ENCODE results near the gene KDM4F. TPM values are rescaled to one million over a fixed set of nuclear protein-coding genes. Genes with fewer than 3 reads are reported as not detected.
A peak's percentile ranks its signal among the peaks of the same experiment; 100 is the strongest.

Gene KDM4F
- total RNA-seq, 1 experiment from 2014 or later, result not detected

GRCh38 chr11:95089620-95090542, 40.7 kb downstream of the KDM4F start, which contains the start of gene ENDOD1:
ENDOD1 (plus strand) TSS chr11:95089846; CDS start chr11:95089928, 82 bp downstream.
- ChIA-PET CTCF (interaction anchor here (4.3 kb wide), 1 partner anchor 22 kb away, joined by 23 read pairs; the partner anchor contains the start of gene SRSF8), RAD21 (ENCODE audit: low non-redundant PET in 1 of 2, low total read pairs in 2 of 2, uncharacterized antibody in 2 of 2, unreplicated experiment in 2 of 2) (interaction anchor here in 1 of 2 experiments (1.4 kb wide), 1 partner anchor 18 kb away, joined by 3 read pairs; no protein-coding TSS in a partner anchor), POLR2A (interaction anchor here (1.0 to 4.9 kb wide), 5 partner anchors 9 to 26 kb away, joined by 3 to 28 read pairs (median 5); partner anchors contain the start of gene SRSF8)
- peak within 1 kb of the TSS; percentile 91 for H3K4me2 ChIP-seq (ENCODE audit: low read length)
- no peaks in the 10 kb centered on the region for H3K36me3 ChIP-seq (ENCODE audit: control insufficient read depth in 1 of 2, insufficient read depth in 2 of 2, low read length in 2 of 2)
- intact Hi-C loops (cut with micrococcal nuclease), result no loop called here
- H3K9me3 ChIP-seq (ENCODE audit: control insufficient read depth in 1 of 2, insufficient read depth in 1 of 2, low read depth in 1 of 2, low read length in 2 of 2), result no peaks in the 10 kb centered on the region
- peaks cover 40 to 54% of the 10 kb centered on the region in 2 experiments for H3K4me1 ChIP-seq (ENCODE audit: control insufficient read depth in 1 of 2, insufficient read depth in 2 of 2, low read length in 2 of 2)
- H3K27me3 ChIP-seq (ENCODE audit: insufficient read depth, low read length), result no peaks in the 10 kb centered on the region
- peak within 1 kb of the TSS; percentile 69 for H3K27ac ChIP-seq (ENCODE audit: low read depth, low read length)
- peak within 1 kb of the TSS; percentile 69 to 82 for H3K4me3 ChIP-seq (replicated peaks in 1 of 2; ENCODE audit: low read depth in 1 of 2, low read length in 2 of 2)
- no TSS peak for BruUV-seq (replicated peaks)
- H3K79me2 ChIP-seq (ENCODE audit: insufficient read depth, low read length), result peaks cover 26% of the 10 kb centered on the region; the same call in 1 of the 2 replicates
- H3K9me2 ChIP-seq (ENCODE audit: insufficient read depth), result no peaks in the 10 kb centered on the region
- H3K9ac ChIP-seq (ENCODE audit: low read length), result peak within 1 kb of the TSS; percentile 80
- H2AFZ ChIP-seq (ENCODE audit: low read depth, low read length, poor library complexity, severe bottlenecking), result peak within 1 kb of the TSS; percentile 47
- peak; percentile 90 for ATAC-seq
- H4K20me1 ChIP-seq (ENCODE audit: insufficient read depth), result no peaks in the 10 kb centered on the region
- no peak for DNase-seq (ENCODE audit: low read depth, low spot score)
- TF ChIP-seq JUND (IDR thresholded peaks at IDR 0.05) (no peak), ATF3 (IDR thresholded peaks at IDR 0.05) (no peak), TCF7L2 (IDR thresholded peaks at IDR 0.05; ENCODE audit: borderline replicate concordance, extremely low read depth, insufficient read depth, insufficient read length) (peak; percentile 8), CEBPB (IDR thresholded peaks at IDR 0.05; ENCODE audit: low read depth) (no peak), RAD21 (IDR thresholded peaks at IDR 0.05; ENCODE audit: low read depth) (no peak), ZFX (IDR thresholded peaks at IDR 0.05) (peak; percentile 60), ELF1 (IDR thresholded peaks at IDR 0.05; ENCODE audit: borderline replicate concordance, low read depth) (no peak), FOSL1 (IDR thresholded peaks at IDR 0.05; ENCODE audit: low read depth) (no peak), ZNF274 (IDR thresholded peaks at IDR 0.05; ENCODE audit: low read depth, low read length) (no peak), POLR2A (IDR thresholded peaks at IDR 0.05; ENCODE audit: borderline replicate concordance, extremely low read depth, insufficient read depth, insufficient read length) (peak; percentile 90), SP1 (IDR thresholded peaks at IDR 0.05; ENCODE audit: low read depth) (no peak), EZH2phosphoT487 (IDR thresholded peaks at IDR 0.05; ENCODE audit: borderline replicate concordance) (no peak), POLR2AphosphoS5 (IDR thresholded peaks at IDR 0.05; ENCODE audit: low read depth, low read length) (peak; percentile 91), YY1 (IDR thresholded peaks at IDR 0.05; ENCODE audit: extremely low read depth, insufficient replicate concordance, low read depth, low read length) (peak; percentile 67), CBX3 (IDR thresholded peaks at IDR 0.05; ENCODE audit: low read depth) (no peak), SIN3A (IDR thresholded peaks at IDR 0.05; ENCODE audit: low read depth) (peak; percentile 70; the same call in 1 of the 2 replicates), EZH2 (IDR thresholded peaks at IDR 0.05) (no peak), SRF (IDR thresholded peaks at IDR 0.05; ENCODE audit: low read depth) (no peak), EGR1 (IDR thresholded peaks at IDR 0.05; ENCODE audit: low read depth) (peak; percentile 44; the same call in 1 of the 2 replicates)
- TF ChIP-seq, protein P1, sequence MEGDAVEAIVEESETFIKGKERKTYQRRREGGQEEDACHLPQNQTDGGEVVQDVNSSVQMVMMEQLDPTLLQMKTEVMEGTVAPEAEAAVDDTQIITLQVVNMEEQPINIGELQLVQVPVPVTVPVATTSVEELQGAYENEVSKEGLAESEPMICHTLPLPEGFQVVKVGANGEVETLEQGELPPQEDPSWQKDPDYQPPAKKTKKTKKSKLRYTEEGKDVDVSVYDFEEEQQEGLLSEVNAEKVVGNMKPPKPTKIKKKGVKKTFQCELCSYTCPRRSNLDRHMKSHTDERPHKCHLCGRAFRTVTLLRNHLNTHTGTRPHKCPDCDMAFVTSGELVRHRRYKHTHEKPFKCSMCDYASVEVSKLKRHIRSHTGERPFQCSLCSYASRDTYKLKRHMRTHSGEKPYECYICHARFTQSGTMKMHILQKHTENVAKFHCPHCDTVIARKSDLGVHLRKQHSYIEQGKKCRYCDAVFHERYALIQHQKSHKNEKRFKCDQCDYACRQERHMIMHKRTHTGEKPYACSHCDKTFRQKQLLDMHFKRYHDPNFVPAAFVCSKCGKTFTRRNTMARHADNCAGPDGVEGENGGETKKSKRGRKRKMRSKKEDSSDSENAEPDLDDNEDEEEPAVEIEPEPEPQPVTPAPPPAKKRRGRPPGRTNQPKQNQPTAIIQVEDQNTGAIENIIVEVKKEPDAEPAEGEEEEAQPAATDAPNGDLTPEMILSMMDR (IDR thresholded peaks at IDR 0.05 in 2 of 3, conservative IDR thresholded peaks at IDR 0.05 in 1 of 3; ENCODE audit: borderline replicate concordance in 1 of 3, insufficient read depth in 1 of 3, low read depth in 2 of 3, low read length in 2 of 3), result 0 out of 6 replicates have a peak, but pooled peaks of 1 of the 3 experiments have one; percentile 6
- TF ChIP-seq, protein P2, sequence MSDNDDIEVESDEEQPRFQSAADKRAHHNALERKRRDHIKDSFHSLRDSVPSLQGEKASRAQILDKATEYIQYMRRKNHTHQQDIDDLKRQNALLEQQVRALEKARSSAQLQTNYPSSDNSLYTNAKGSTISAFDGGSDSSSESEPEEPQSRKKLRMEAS (IDR thresholded peaks at IDR 0.05), result peak; percentile 67
- TF ChIP-seq, protein P3, sequence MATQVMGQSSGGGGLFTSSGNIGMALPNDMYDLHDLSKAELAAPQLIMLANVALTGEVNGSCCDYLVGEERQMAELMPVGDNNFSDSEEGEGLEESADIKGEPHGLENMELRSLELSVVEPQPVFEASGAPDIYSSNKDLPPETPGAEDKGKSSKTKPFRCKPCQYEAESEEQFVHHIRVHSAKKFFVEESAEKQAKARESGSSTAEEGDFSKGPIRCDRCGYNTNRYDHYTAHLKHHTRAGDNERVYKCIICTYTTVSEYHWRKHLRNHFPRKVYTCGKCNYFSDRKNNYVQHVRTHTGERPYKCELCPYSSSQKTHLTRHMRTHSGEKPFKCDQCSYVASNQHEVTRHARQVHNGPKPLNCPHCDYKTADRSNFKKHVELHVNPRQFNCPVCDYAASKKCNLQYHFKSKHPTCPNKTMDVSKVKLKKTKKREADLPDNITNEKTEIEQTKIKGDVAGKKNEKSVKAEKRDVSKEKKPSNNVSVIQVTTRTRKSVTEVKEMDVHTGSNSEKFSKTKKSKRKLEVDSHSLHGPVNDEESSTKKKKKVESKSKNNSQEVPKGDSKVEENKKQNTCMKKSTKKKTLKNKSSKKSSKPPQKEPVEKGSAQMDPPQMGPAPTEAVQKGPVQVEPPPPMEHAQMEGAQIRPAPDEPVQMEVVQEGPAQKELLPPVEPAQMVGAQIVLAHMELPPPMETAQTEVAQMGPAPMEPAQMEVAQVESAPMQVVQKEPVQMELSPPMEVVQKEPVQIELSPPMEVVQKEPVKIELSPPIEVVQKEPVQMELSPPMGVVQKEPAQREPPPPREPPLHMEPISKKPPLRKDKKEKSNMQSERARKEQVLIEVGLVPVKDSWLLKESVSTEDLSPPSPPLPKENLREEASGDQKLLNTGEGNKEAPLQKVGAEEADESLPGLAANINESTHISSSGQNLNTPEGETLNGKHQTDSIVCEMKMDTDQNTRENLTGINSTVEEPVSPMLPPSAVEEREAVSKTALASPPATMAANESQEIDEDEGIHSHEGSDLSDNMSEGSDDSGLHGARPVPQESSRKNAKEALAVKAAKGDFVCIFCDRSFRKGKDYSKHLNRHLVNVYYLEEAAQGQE (IDR thresholded peaks at IDR 0.05; ENCODE audit: low read depth), result no peak

Data from HCT116 (cell line).